Mucosa of descending colon (tissue), 3 donors: ENCODE results near the gene SNCA. TPM values are rescaled to one million over a fixed set of nuclear protein-coding genes. Genes with fewer than 3 reads are reported as not detected.

Source experiments
- ATAC-seq: fragments of 200-7000 bp; cut with Tn5 transposase; one replicate; pipeline ENCODE4 v1.9.1; 2020; ENCODE audit warnings: mild to moderate bottlenecking, moderate library complexity
- DNase-seq, 3 donors: peaks; one replicate each; pipeline ENCODE4 v3.0.0-alpha.2; 2020
- H3K36me3 ChIP-seq: fragments of 200-600 bp; one replicate; pipeline ENCODE4 v1.8.0; 2021; ENCODE audit warnings: low read depth, mild to moderate bottlenecking
- H3K4me1 ChIP-seq: fragments of 200-600 bp; one replicate; pipeline ENCODE4 v1.8.0; 2021; ENCODE audit warnings: low read depth, mild to moderate bottlenecking
- H3K4me3 ChIP-seq: fragments of 200-600 bp; one replicate; pipeline ENCODE4 v1.8.0; 2021; ENCODE audit warnings: mild to moderate bottlenecking
- H3K9me3 ChIP-seq: fragments of 200-600 bp; one replicate; pipeline ENCODE4 v1.8.0; 2021; ENCODE audit warnings: mild to moderate bottlenecking
- CTCF ChIP-seq: fragments of 200-600 bp; IDR thresholded peaks from one replicate; pipeline ENCODE4 v1.8.0; 2022; ENCODE audit warnings: antibody characterized with exemption, mild to moderate bottlenecking
- intact Hi-C, 2 donors: fragments of 100-400 bp; cut with DNase I in 1 of 2; cut with micrococcal nuclease in 1 of 2; formaldehyde crosslinking; loops; one replicate each; pipeline versions ENCODE4 v1.11.0 to v1.11.1; 2022; cut with DNase I, micrococcal nuclease
- total RNA-seq, 3 donors: library from RNA; stranded (reverse); fragmentation: NEBNext Ultra II Directional in 2 of 3; extraction: Animal tissue kit (Norgen Biotek cat#: 25700) in 2 of 3; gene quantifications; one replicate each; pipeline versions ENCODE4 v1.2.1 to v1.2.4, GENCODE V29; 2021 to 2023
- donor health status: DM: no; HTN: no; CAD: no; lungs with moderate emphysema.
- donor health status: DM: no; HTN: no; CAD: no.
- donor health status: DM: no; HTN: yes; CAD: no.

Gene SNCA
- total RNA-seq, 3 donors from 2014 or later, result 0.43 to 17.9 (median 3.1) TPM

DNA sequence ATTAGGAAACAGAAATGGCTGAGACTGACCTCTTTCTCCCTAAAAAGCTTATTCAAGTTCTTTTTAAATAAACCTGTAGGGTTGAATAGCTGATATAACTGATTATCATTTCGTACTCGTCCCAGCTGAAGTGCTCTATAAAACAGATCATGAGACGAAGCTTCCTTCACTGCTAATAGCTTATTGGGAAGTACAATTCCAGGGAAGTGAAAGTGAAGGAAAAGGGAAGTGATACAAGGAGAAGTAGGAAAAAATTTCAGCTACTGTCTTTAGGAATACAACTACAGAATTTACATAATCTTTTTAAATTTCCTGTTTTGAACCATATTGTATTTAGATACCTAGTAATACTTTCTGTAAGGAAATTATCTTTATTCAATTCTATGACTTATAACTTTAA lies 103.0 kb downstream of the SNCA start:
- ATAC-seq, result no peak
- TF ChIP-seq CTCF, result no peak
- no peaks in the 10 kb centered on the region for H3K36me3 ChIP-seq
- H3K9me3 ChIP-seq, result no peaks in the 10 kb centered on the region
- H3K4me3 ChIP-seq, result no peak overlapping the region
- intact Hi-C loops, result no loop called here
- DNase-seq, result no peak
- H3K4me1 ChIP-seq, result no peaks in the 10 kb centered on the region

GRCh38 chr4:89727238-89727637 lies 109.7 kb downstream of the SNCA start:
- H3K4me1 ChIP-seq, result no peaks in the 10 kb centered on the region
- ATAC-seq (no peak), DNase-seq (no peak)
- intact Hi-C loops, result no loop called here
- no peaks in the 10 kb centered on the region for H3K9me3 ChIP-seq
- H3K36me3 ChIP-seq, result no peaks in the 10 kb centered on the region
- TF ChIP-seq CTCF, result no peak
- H3K4me3 ChIP-seq, result no peak overlapping the region

- H3K9me3 ChIP-seq, result no peaks in the 10 kb centered on the region
- DNase-seq, result no peak
- ATAC-seq, result no peak
- no peak for TF ChIP-seq CTCF
- intact Hi-C loops, result no loop called here
- H3K36me3 ChIP-seq, result no peaks in the 10 kb centered on the region
- no peaks in the 10 kb centered on the region for H3K4me1 ChIP-seq
- no peak overlapping the region for H3K4me3 ChIP-seq
These were observed 111.7 kb downstream of the SNCA start for GRCh38 chr4:89725268-89725667.

- DNase-seq (no peak), ATAC-seq (no peak)
- intact Hi-C loops, result no loop called here
- TF ChIP-seq CTCF, result no peak
- Histone ChIP-seq H3K4me3 (no peak overlapping the region), H3K9me3 (no peaks in the 10 kb centered on the region), H3K36me3 (no peaks in the 10 kb centered on the region), H3K4me1 (no peaks in the 10 kb centered on the region)
These were observed 112.2 kb downstream of the SNCA start for GRCh38 chr4:89724716-89725115.

DNA sequence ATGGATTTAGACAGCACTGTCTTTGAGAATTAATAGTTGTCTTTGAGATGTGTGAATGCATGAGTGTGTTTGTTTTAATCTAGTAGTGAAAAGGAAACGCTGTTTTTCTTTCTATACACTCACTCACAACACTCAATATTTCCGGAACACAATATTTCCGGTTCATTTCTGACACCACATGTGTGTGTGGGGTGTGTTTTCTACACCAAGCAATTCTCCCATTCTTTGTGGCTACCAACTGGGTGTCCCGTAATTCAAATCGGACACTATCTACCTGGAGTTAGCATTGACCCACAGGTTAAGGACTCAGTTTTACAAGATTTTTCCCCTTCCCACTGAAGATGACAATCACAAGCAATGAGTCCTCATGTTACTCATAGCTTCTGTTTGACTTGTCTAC lies 113.9 kb downstream of the SNCA start:
- no peak for ATAC-seq
- H3K36me3 ChIP-seq, result no peaks in the 10 kb centered on the region
- H3K4me1 ChIP-seq, result no peaks in the 10 kb centered on the region
- intact Hi-C loops, result no loop called here
- no peak for TF ChIP-seq CTCF
- DNase-seq, result no peak
- H3K9me3 ChIP-seq, result no peaks in the 10 kb centered on the region
- H3K4me3 ChIP-seq, result no peak overlapping the region

GRCh38 chr4:89722517-89722916 lies 114.4 kb downstream of the SNCA start:
- no peaks in the 10 kb centered on the region for H3K9me3 ChIP-seq
- no peaks in the 10 kb centered on the region for H3K4me1 ChIP-seq
- H3K4me3 ChIP-seq, result no peak overlapping the region
- no peak for TF ChIP-seq CTCF
- ATAC-seq (no peak), DNase-seq (no peak)
- intact Hi-C loops, result no loop called here
- H3K36me3 ChIP-seq, result no peaks in the 10 kb centered on the region
